ENCODE data around the gene ESR2.

DNA sequence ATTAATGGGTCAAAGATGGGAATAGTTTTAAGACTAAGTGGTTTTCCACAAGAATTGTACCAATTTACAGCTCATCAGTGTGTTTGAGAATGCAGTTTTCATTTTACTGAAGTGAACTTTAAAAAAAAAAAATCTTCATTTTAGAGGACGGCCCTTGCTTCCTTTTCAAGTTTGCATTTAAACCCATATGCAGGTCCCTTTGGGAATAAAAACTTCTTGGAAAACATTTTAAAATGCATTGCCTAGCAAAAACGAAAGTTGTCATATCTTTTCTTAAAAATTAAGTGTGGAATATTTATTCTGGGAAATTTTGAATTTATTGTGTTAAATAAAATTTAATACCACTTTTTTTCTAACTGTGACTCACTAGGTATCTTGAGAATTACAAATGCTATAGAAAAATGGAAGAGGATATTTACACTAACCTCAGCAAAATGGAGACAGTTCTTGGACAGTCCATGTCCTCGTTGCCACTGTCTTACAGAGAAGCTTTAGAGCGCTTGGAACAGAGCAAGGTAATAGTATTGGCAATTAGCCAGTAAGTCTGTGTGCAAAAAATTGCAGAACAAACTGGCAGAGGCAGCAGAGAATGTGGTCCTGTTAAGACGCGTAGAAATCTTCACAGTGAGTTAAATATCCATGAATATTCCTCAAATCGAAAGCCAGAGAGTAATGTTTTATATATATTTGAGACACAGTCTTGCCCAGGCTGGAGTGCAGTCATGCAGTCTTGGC lies 231.6 kb downstream of the ESR2 start:
- TF ChIP-seq, protein P1, sequence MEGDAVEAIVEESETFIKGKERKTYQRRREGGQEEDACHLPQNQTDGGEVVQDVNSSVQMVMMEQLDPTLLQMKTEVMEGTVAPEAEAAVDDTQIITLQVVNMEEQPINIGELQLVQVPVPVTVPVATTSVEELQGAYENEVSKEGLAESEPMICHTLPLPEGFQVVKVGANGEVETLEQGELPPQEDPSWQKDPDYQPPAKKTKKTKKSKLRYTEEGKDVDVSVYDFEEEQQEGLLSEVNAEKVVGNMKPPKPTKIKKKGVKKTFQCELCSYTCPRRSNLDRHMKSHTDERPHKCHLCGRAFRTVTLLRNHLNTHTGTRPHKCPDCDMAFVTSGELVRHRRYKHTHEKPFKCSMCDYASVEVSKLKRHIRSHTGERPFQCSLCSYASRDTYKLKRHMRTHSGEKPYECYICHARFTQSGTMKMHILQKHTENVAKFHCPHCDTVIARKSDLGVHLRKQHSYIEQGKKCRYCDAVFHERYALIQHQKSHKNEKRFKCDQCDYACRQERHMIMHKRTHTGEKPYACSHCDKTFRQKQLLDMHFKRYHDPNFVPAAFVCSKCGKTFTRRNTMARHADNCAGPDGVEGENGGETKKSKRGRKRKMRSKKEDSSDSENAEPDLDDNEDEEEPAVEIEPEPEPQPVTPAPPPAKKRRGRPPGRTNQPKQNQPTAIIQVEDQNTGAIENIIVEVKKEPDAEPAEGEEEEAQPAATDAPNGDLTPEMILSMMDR (IDR thresholded peaks at IDR 0.05 in 4 of 5, conservative IDR thresholded peaks at IDR 0.05 in 1 of 5) = no peak
- no peak for TF ChIP-seq POLR2A (IDR thresholded peaks at IDR 0.05)
